Upper lobe of left lung (tissue), 6 donors: Measurements from ENCODE around the gene PARK7. TPM values are rescaled to one million over a fixed set of nuclear protein-coding genes. Genes with fewer than 3 reads are reported as not detected.

ENCODE experiments used
- ATAC-seq, 2 donors: fragments of 200-7000 bp; cut with Tn5 transposase; one replicate each; pipeline ENCODE4 v1.9.1; 2022; ENCODE audit warnings: mild to moderate bottlenecking in 2 of 2, moderate library complexity in 2 of 2; ENCODE audit not compliant: low FRiP score in 2 of 2
- DNase-seq, 2 donors: peaks; one replicate each; pipeline ENCODE4 v3.0.0-alpha.2; 2019 to 2020
- H3K27ac ChIP-seq, 4 donors: fragments of 200-600 bp; sonication (generic); one replicate each; pipeline ENCODE4 v1.5.1; 2016 to 2019
- H3K27me3 ChIP-seq, 4 donors: fragments of 200-600 bp; sonication (generic); one replicate each; pipeline ENCODE4 v1.5.1; 2017 to 2019
- H3K36me3 ChIP-seq, 4 donors: fragments of 200-600 bp; sonication (generic); one replicate each; pipeline ENCODE4 v1.5.1; 2016 to 2019
- H3K4me1 ChIP-seq, 4 donors: fragments of 200-600 bp; sonication (generic); one replicate each; pipeline ENCODE4 v1.5.1; 2018 to 2019
- H3K4me3 ChIP-seq, 4 donors: fragments of 200-600 bp; sonication (generic); one replicate each; pipeline ENCODE4 v1.5.1; 2017 to 2019; ENCODE audit warnings: mild to moderate bottlenecking in 2 of 4, moderate library complexity in 1 of 4
- H3K9me3 ChIP-seq, 4 donors: fragments of 200-600 bp; sonication (generic); one replicate each; pipeline ENCODE4 v1.5.1; 2018 to 2019
- EP300 ChIP-seq, 4 donors: sonication (generic); formaldehyde crosslinking; IDR thresholded peaks; one replicate each; pipeline ENCODE4 v1.5.1; 2017; ENCODE audit warnings: antibody characterized with exemption in 4 of 4, control low read depth in 2 of 4
- POLR2A ChIP-seq, 4 donors: fragments of 450-650 bp; IDR thresholded peaks; one replicate each; pipeline ENCODE4 v1.5.1; 2016 to 2017; ENCODE audit warnings: antibody characterized with exemption in 4 of 4, mild to moderate bottlenecking in 2 of 4
- POLR2AphosphoS5 ChIP-seq, 2 donors: sonication (generic); formaldehyde crosslinking; IDR thresholded peaks; one replicate each; pipeline ENCODE4 v1.5.1; 2017; ENCODE audit warnings: antibody characterized with exemption in 2 of 2
- WGBS, 2 donors: methylation state at CpG; one replicate each; pipeline ENCODE4 v1.1.5; 2017 to 2018; 5-methylcytosine and 5-hydroxymethylcytosine counted together
- total RNA-seq, 6 donors: library from RNA; depleted of rRNA in 4 of 6; stranded (reverse); fragments of >200 nt in 4 of 6; gene quantifications; one replicate each; pipeline versions ENCODE4 v1.1.0 to v1.2.1, GENCODE V29; 2016 to 2021
- TF ChIP-seq, protein P1 (sequence below), 6 experiments: fragments of 450-650 bp in 4 of 6; fragments of 200-600 bp in 2 of 6; sonication (generic) in 2 of 6; IDR thresholded peaks; one replicate each; pipeline ENCODE4 v1.5.1; 2016 to 2019; ENCODE audit warnings: antibody characterized with exemption in 6 of 6
- donor health status: DM: no; HTN: no; CAD: no; lungs with moderate emphysema.
- donor health status: DM: no; HTN: yes; CAD: no; lungs with severe emphysema.

The PARK7 gene
- total RNA-seq, 6 donors from 2014 or later = 52.4 to 217 (median 130) TPM

DNA sequence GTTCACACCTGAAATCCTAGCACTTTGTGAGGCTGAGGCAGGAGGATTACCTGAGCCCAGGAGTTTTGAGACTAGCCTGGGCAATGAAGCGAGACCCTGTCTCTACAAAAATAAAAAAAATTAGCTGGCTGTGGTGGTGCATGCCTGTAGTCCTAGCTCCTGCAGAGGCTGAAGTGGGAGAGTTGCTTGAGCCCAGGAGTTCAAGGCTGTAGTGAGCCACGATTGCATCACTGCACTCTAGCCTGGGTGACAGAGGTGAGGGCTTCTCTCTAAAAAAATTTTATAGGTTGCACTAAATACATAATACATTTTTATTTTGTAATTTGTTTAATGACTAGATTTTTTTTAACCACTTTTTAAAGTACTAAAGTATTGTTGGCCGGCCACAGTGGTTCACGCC, 6.1 kb downstream of the PARK7 start:
- no peak overlapping the region for H3K27ac ChIP-seq

DNA sequence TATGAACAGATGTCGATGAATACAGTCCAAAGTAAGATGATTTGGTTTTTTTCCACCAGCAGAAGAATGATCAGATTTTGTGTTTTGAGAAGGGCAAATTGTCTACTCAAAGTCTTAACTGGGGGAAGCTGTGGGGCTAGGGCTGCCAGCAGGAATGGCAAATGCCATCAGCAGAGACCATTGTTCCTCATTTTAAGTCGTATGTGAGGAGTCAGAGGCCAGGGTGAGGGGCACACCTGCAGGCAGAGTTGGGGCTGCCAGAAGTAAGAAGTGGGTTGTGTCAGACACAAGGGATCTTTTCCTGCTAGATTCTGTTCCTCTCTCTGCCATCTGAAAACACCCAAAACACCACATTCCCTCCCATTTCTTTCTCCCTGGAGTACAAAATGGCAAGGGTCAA, 8.7 kb downstream of the PARK7 start:
- Histone ChIP-seq H3K4me1 (peaks cover 0 to 21% (median 8%) of the 10 kb centered on the region in 4 donors), H3K27me3 (no peaks in the 10 kb centered on the region), H3K27ac (no peak overlapping the region), H3K36me3 (peaks cover 12 to 76% (median 57%) of the 10 kb centered on the region in 4 donors), H3K4me3 (no peak overlapping the region), H3K9me3 (no peaks in the 10 kb centered on the region)
- TF ChIP-seq POLR2AphosphoS5 (IDR thresholded peaks at IDR 0.05) (no peak), EP300 (IDR thresholded peaks at IDR 0.05) (no peak), POLR2A (IDR thresholded peaks at IDR 0.05) (no peak)
- TF ChIP-seq, protein P1, sequence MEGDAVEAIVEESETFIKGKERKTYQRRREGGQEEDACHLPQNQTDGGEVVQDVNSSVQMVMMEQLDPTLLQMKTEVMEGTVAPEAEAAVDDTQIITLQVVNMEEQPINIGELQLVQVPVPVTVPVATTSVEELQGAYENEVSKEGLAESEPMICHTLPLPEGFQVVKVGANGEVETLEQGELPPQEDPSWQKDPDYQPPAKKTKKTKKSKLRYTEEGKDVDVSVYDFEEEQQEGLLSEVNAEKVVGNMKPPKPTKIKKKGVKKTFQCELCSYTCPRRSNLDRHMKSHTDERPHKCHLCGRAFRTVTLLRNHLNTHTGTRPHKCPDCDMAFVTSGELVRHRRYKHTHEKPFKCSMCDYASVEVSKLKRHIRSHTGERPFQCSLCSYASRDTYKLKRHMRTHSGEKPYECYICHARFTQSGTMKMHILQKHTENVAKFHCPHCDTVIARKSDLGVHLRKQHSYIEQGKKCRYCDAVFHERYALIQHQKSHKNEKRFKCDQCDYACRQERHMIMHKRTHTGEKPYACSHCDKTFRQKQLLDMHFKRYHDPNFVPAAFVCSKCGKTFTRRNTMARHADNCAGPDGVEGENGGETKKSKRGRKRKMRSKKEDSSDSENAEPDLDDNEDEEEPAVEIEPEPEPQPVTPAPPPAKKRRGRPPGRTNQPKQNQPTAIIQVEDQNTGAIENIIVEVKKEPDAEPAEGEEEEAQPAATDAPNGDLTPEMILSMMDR (IDR thresholded peaks at IDR 0.05) = no peak
- DNase-seq (no peak), ATAC-seq (no peak)
- 77 to 79% methylated on average over 2 of the region's 2 CpGs for WGBS, 2 donors

More for the DNA sequence above, 6.1 kb downstream of the PARK7 start:
- DNase-seq = no peak
- H3K4me1 ChIP-seq = peaks cover 6 to 38% (median 19%) of the 10 kb centered on the region in 4 donors
- no peak overlapping the region for H3K4me3 ChIP-seq
- WGBS, 2 donors = 88 to 93% methylated on average over 4 of the region's 4 CpGs
- H3K27me3 ChIP-seq = no peaks in the 10 kb centered on the region
- no peak for ATAC-seq
- TF ChIP-seq POLR2AphosphoS5 (IDR thresholded peaks at IDR 0.05) (no peak), EP300 (IDR thresholded peaks at IDR 0.05) (no peak), POLR2A (IDR thresholded peaks at IDR 0.05) (no peak)
- TF ChIP-seq, protein P1 (IDR thresholded peaks at IDR 0.05) = no peak
- H3K9me3 ChIP-seq = no peaks in the 10 kb centered on the region
- peaks cover 18 to 92% (median 73%) of the 10 kb centered on the region in 4 donors for H3K36me3 ChIP-seq

DNA sequence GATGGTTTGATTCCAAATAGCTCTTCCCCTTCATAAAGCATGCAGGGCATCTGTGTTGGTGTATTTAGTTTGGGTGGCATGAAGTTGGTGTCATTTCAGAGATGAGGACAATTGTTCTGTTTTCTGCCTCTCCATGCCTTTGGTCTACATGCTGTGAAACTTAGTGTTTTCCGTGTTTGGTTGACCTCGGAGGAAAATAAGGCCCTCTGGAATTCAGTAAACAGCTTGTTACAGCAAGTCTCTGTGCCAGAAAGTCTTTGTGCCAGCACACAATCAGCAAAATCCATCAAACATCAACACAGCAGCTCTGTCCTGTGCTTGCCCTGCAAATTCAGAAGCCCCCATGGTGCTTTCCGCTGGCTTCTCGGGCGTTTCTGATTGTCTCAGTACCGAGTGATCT, 9.5 kb downstream of the PARK7 start:
- H3K36me3 ChIP-seq = peaks cover 8 to 70% (median 50%) of the 10 kb centered on the region in 4 donors

DNA sequence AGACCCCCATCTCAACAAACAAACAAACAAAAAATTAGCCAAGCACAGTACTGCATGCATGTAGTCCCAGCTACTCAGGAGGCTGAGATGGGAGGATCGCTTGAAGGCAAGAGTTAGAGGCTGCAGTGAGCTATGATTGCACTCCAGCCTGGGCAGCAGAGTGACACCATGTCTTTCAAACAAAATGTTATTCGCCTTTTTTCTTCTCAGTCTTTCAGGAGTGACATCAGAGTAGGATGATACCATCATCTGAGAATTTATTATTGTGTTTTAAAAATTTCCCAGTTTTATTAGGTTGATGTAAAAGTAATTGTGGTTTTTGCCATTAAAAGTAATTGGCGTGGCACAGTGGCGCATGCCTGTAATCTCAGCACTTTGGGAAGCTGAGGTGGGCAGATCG, 10.8 kb downstream of the PARK7 start:
- Histone ChIP-seq H3K4me1 (peaks cover 0 to 10% (median 0%) of the 10 kb centered on the region in 4 donors), H3K27ac (no peak overlapping the region), H3K27me3 (no peaks in the 10 kb centered on the region), H3K9me3 (no peaks in the 10 kb centered on the region), H3K4me3 (no peak overlapping the region), H3K36me3 (peaks cover 7 to 71% (median 46%) of the 10 kb centered on the region in 4 donors)
- TF ChIP-seq POLR2AphosphoS5 (IDR thresholded peaks at IDR 0.05) (no peak), POLR2A (IDR thresholded peaks at IDR 0.05) (no peak), EP300 (IDR thresholded peaks at IDR 0.05) (no peak)
- 96% methylated on average over 5 of the region's 5 CpGs for WGBS, 2 donors
- ATAC-seq (no peak), DNase-seq (no peak)

More for the DNA sequence above, 9.5 kb downstream of the PARK7 start:
- Histone ChIP-seq H3K4me3 (no peak overlapping the region), H3K27me3 (no peaks in the 10 kb centered on the region), H3K9me3 (no peaks in the 10 kb centered on the region), H3K4me1 (peaks cover 0 to 20% (median 6%) of the 10 kb centered on the region in 4 donors), H3K27ac (no peak overlapping the region)
- no peak for DNase-seq
- WGBS, 2 donors = 87 to 90% methylated on average over 6 of the region's 6 CpGs
- no peak for ATAC-seq
- TF ChIP-seq, protein P1 (IDR thresholded peaks at IDR 0.05) = no peak
- TF ChIP-seq POLR2AphosphoS5 (IDR thresholded peaks at IDR 0.05) (no peak), POLR2A (IDR thresholded peaks at IDR 0.05) (no peak), EP300 (IDR thresholded peaks at IDR 0.05) (no peak)

DNA sequence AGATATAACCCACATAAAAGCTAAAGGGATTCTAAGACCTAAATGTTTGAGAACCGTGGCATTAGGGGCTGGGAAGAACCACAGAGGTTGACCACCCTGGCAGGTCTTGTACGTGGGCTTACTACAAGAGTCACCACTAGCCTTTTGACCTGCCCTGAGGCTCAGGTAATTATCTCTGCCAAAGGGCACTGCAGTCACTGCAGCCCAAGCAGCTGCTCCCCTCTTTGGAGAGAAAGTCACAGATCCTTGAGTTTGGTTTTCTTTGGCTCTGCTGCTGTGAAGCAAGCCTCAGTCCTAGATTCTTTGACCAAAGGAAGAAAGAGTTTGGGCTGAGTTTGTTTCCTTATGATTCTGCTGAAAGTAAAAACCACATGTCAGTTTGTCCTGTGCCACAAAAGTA, 11.6 kb downstream of the PARK7 start:
- WGBS, 2 donors = 94 to 100% methylated on average over 2 of the region's 2 CpGs
- Histone ChIP-seq H3K27me3 (no peaks in the 10 kb centered on the region), H3K9me3 (no peaks in the 10 kb centered on the region), H3K27ac (no peak overlapping the region), H3K36me3 (peaks cover 7 to 75% (median 48%) of the 10 kb centered on the region in 4 donors), H3K4me3 (no peak overlapping the region), H3K4me1 (peaks cover 0 to 3% (median 0%) of the 10 kb centered on the region in 4 donors)
- DNase-seq (no peak), ATAC-seq (no peak)
- TF ChIP-seq POLR2AphosphoS5 (IDR thresholded peaks at IDR 0.05) (no peak), POLR2A (IDR thresholded peaks at IDR 0.05) (no peak), EP300 (IDR thresholded peaks at IDR 0.05) (no peak)
- TF ChIP-seq, protein P1 (IDR thresholded peaks at IDR 0.05) = no peak
